IMR-90 (cell line): ENCODE data around the gene ZNF621. TPM values are rescaled to one million over a fixed set of nuclear protein-coding genes. Genes with fewer than 3 reads are reported as not detected.

ENCODE experiments used
- ATAC-seq: fragments of 200-7000 bp; cut with Tn5 transposase; 2 replicates; pipeline ENCODE4 v1.9.1; 2020; ENCODE audit warnings: low read depth, mild to moderate bottlenecking, moderate library complexity
- BruUV-seq: library from RNA; stranded (reverse); fragments of 400-500 nt; replicated peaks from 2 replicates; lab custom pipeline; 2021; lab: Mats Ljungman, UMichigan
- CTCF ChIA-PET: fragments of 300-600 bp; formaldehyde crosslinking; extraction: SDS; loops from one replicate; lab custom pipeline; 2021; ENCODE audit warnings: antibody characterized with exemption; lab: Yijun Ruan, JAX
- POLR2A ChIA-PET: fragments of 300-600 bp; sonication (Branson Sonifier 250); formaldehyde crosslinking; loops from one replicate; lab custom pipeline; 2022; ENCODE audit warnings: antibody characterized with exemption; ENCODE audit not compliant: unreplicated experiment; lab: Charles Lee
- DNase-seq: peaks from one replicate; pipeline ENCODE4 v3.0.0; 2013
- H2AFZ ChIP-seq: replicated peaks from 2 replicates; pipeline ENCODE3; 2013; ENCODE audit warnings: low read length, mild to moderate bottlenecking; ENCODE audit not compliant: poor library complexity
- H2AK5ac ChIP-seq: 2 replicates; pipeline ENCODE4 v1.6.1; 2013; ENCODE audit warnings: low read depth, low read length, inconsistent platforms
- H2AK9ac ChIP-seq: replicated peaks from 2 replicates; pipeline ENCODE3; 2013; ENCODE audit warnings: mild to moderate bottlenecking, low read depth, low read length, moderate library complexity; ENCODE audit not compliant: poor library complexity
- H2BK120ac ChIP-seq: 2 replicates; pipeline ENCODE4 v1.6.1; 2013; ENCODE audit warnings: low read depth, low read length, inconsistent platforms
- H2BK15ac ChIP-seq: 3 replicates; pipeline ENCODE4 v1.6.1; 2013; ENCODE audit warnings: low read depth, low read length, inconsistent platforms
- H2BK20ac ChIP-seq: 2 replicates; pipeline ENCODE4 v1.6.1; 2013; ENCODE audit warnings: low read depth, mild to moderate bottlenecking, inconsistent platforms, low read length, moderate library complexity
- H2BK5ac ChIP-seq: 2 replicates; pipeline ENCODE4 v1.6.1; 2013; ENCODE audit warnings: mild to moderate bottlenecking, low read depth, low read length, inconsistent platforms; ENCODE audit not compliant: poor library complexity, severe bottlenecking
- H3K14ac ChIP-seq: replicated peaks from 2 replicates; pipeline ENCODE4 v1.6.1; 2013; ENCODE audit warnings: low read depth, low read length, inconsistent platforms
- H3K18ac ChIP-seq: 2 replicates; pipeline ENCODE4 v1.6.1; 2013; ENCODE audit warnings: low read depth, low read length, control low read depth
- H3K23ac ChIP-seq: 2 replicates; pipeline ENCODE4 v1.6.1; 2013; ENCODE audit warnings: low read depth, low read length, inconsistent platforms
- H3K27ac ChIP-seq: 2 replicates; pipeline ENCODE4 v1.5.1; 2013; ENCODE audit warnings: mild to moderate bottlenecking, control low read depth, low read length; ENCODE audit not compliant: insufficient read depth
- H3K27me3 ChIP-seq: 2 replicates; pipeline ENCODE4 v1.6.1; 2013; ENCODE audit warnings: low read length; ENCODE audit not compliant: control insufficient read depth, insufficient read depth
- H3K36me3 ChIP-seq: 2 replicates; pipeline ENCODE4 v1.6.1; 2013; ENCODE audit warnings: low read length, mixed read lengths; ENCODE audit not compliant: control insufficient read depth, insufficient read depth
- H3K4ac ChIP-seq: 2 replicates; pipeline ENCODE4 v1.6.1; 2013; ENCODE audit warnings: low read depth, low read length, inconsistent platforms
- H3K4me1 ChIP-seq: 2 replicates; pipeline ENCODE4 v1.6.1; 2013; ENCODE audit warnings: low read length, mixed read lengths; ENCODE audit not compliant: control insufficient read depth, insufficient read depth
- H3K4me2 ChIP-seq: 2 replicates; pipeline ENCODE4 v1.6.1; 2013; ENCODE audit warnings: low read depth, mild to moderate bottlenecking, control low read depth, low read length, moderate library complexity
- H3K4me3 ChIP-seq: 2 replicates; pipeline ENCODE4 v1.5.1; 2013; ENCODE audit warnings: low read depth, mild to moderate bottlenecking, control low read depth, low read length, moderate library complexity; ENCODE audit not compliant: insufficient read depth
- H3K56ac ChIP-seq: 2 replicates; pipeline ENCODE4 v1.6.1; 2013; ENCODE audit warnings: low read length, inconsistent platforms; ENCODE audit not compliant: insufficient read depth; ENCODE audit errors: extremely low read depth
- H3K79me1 ChIP-seq, 2 experiments: 2 replicates each; pipeline ENCODE4 v1.6.1; 2013; ENCODE audit warnings: low read length in 2 of 2, inconsistent platforms in 1 of 2, low read depth in 1 of 2
- H3K9ac ChIP-seq: 2 replicates; pipeline ENCODE4 v1.6.1; 2013; ENCODE audit warnings: low read depth, low read length, control low read depth
- H3K9me1 ChIP-seq: 2 replicates; pipeline ENCODE4 v1.6.1; 2013; ENCODE audit warnings: low read length, inconsistent platforms; ENCODE audit not compliant: insufficient read depth
- H3K9me3 ChIP-seq: 2 replicates; pipeline ENCODE4 v1.6.1; 2013; ENCODE audit warnings: low read length; ENCODE audit not compliant: control insufficient read depth, insufficient read depth
- H4K20me1 ChIP-seq: 2 replicates; pipeline ENCODE4 v1.6.1; 2013; ENCODE audit warnings: low read length, inconsistent platforms; ENCODE audit not compliant: insufficient read depth
- H4K5ac ChIP-seq: 2 replicates; pipeline ENCODE4 v1.6.1; 2013; ENCODE audit warnings: mild to moderate bottlenecking, low read depth, low read length, control low read depth
- H4K8ac ChIP-seq, 2 experiments: 2 replicates each; pipeline ENCODE4 v1.6.1; 2013; ENCODE audit warnings: low read depth in 2 of 2, low read length in 2 of 2, control low read depth in 1 of 2, inconsistent platforms in 1 of 2
- H4K91ac ChIP-seq: 2 replicates; pipeline ENCODE4 v1.6.1; 2013; ENCODE audit warnings: low read depth, low read length, inconsistent platforms; ENCODE audit not compliant: insufficient read depth
- MAZ ChIP-seq: IDR thresholded peaks from 2 replicates; pipeline ENCODE4 v1.6.1; 2012; ENCODE audit warnings: low read depth, mild to moderate bottlenecking, low read length, improper control_type of control experiment, moderate library complexity, borderline replicate concordance
- MXI1 ChIP-seq: IDR thresholded peaks from 2 replicates; pipeline ENCODE4 v1.6.1; 2012; ENCODE audit warnings: low read depth, mild to moderate bottlenecking, low read length, moderate library complexity, borderline replicate concordance
- POLR2A ChIP-seq: IDR thresholded peaks from 2 replicates; pipeline ENCODE4 v1.6.1; 2012; ENCODE audit warnings: mild to moderate bottlenecking, low read depth, low read length
- SMC3 ChIP-seq: fragments of 150-350 bp; IDR thresholded peaks from 2 replicates; pipeline ENCODE4 v1.6.1; 2016; ENCODE audit warnings: low read depth, mild to moderate bottlenecking, antibody characterized with exemption, low read length, moderate library complexity
- WGBS, 2 experiments: methylation state at CpG; one replicate each; pipeline versions ENCODE4 v1.1.5 to v1.1.7; 2013; ENCODE audit warnings: missing lambda C conversion rate in 2 of 2; ENCODE audit not compliant: insufficient read length in 1 of 2; ENCODE audit errors: extremely low coverage in 2 of 2; 5-methylcytosine and 5-hydroxymethylcytosine counted together
- dilution Hi-C: fragments of 300-500 bp; cut with HindIII; formaldehyde crosslinking; loops from one replicate; pipeline ENCODE4 v1.14.3; 2018; ENCODE audit warnings: low sequenced_read_pairs; ENCODE audit not compliant: unreplicated experiment
- in situ Hi-C: fragments of 300-500 bp; cut with MboI; formaldehyde crosslinking; loops from 3 replicates; pipeline ENCODE4 v1.14.3; 2019; ENCODE audit warnings: low sequenced_read_pairs, inconsistent platforms, mixed read lengths
- intact Hi-C: fragments of 100-400 bp; cut with micrococcal nuclease; formaldehyde crosslinking; loops from 2 replicates; pipeline ENCODE4 v1.10.0; 2022
- polyA plus RNA-seq, 3 experiments: library from polyadenylated mRNA; depleted of rRNA; stranded (reverse); fragments of >200 nt; gene quantifications; 2 replicates each; pipeline ENCODE4 v1.2.3, GENCODE V29; 2012; ENCODE audit warnings: low replicate concordance in 1 of 3
- total RNA-seq: library from RNA; depleted of rRNA; stranded (reverse); fragments of >200 nt; gene quantifications from 2 replicates; pipeline ENCODE4 v1.2.3, GENCODE V29; 2012

ZNF621 gene
- total and polyA plus RNA-seq, 2 of the 4 experiments (the other 2 are of a cell fraction) = 7.3 to 8.3 TPM

DNA sequence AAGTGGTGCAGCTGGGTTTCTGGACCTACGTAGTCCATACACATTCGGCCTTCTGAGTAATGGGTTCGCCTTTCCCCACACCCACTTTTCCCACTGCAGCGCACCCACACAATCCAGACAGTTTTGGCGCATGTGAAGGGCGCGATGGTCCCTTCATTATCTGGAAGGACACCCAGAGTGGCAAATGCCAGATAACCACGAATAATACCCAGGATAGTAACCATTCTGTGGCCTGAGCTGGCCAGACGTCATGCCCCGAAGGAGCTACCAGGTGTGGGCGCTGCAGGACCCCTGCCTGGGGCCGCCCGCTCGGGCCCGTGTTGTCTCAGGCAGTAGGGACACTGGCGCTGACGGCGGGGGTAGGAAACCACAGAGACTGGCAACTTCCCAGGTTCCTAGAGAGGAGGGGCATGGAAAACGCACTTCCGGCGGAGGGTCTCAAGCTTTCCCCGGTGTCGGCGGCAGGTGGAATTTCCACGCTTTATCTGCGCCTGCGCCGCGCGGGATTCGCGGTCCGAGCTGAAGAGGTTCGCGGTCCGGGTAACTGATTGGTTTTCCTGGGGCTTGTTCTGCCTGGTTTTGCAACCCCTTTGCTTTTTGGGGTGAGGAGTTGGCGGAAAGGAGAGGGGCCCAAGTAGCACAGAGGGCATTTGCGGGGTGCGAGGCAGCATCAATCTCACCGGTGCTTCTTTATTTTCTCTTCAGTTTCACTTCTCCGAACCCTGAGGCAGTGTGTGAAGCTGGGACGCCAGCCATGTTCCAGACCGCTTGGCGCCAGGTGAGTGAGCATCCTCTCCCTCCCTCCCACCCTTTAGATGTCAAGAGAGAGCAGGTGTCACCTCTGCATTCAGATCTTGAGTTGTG, 18.9 kb upstream of the ZNF621 start, which contains the start of gene ZNF620:
ZNF620 (plus strand) TSS at position 441 of the 864 bp plus-strand sequence; CDS start at position 755, 314 bp downstream.
- ChIA-PET CTCF (no interaction called here), POLR2A (interaction anchor here (0.6 kb wide), 1 partner anchor 705 kb away, joined by 3 read pairs; no protein-coding TSS in a partner anchor)
- ATAC-seq = peak; percentile 62
- H3K23ac ChIP-seq = peak within 1 kb of the TSS; percentile 89
- peak within 1 kb of the TSS; percentile 90 for H3K4me2 ChIP-seq
- peaks cover 8% of the 10 kb centered on the region for H3K9me1 ChIP-seq
- H3K36me3 ChIP-seq = no peaks in the 10 kb centered on the region
- dilution Hi-C loops = no loop called here
- H3K27ac ChIP-seq = peak within 1 kb of the TSS; percentile 21
- peak within 1 kb of the TSS; percentile 80 for H3K4ac ChIP-seq
- no peaks in the 10 kb centered on the region for H4K20me1 ChIP-seq
- H2BK15ac ChIP-seq = 0 out of 3 replicates have a peak within 1 kb of the TSS, but pooled peaks have one; percentile 37
- peaks cover 8% of the 10 kb centered on the region for H3K4me1 ChIP-seq
- H2BK120ac ChIP-seq = peak within 1 kb of the TSS; percentile 38
- peak within 1 kb of the TSS; percentile 7 for H2AK9ac ChIP-seq
- H4K91ac ChIP-seq = no peak within 1 kb of the TSS
- H3K9me3 ChIP-seq = no peaks in the 10 kb centered on the region
- H3K14ac ChIP-seq = peak within 1 kb of the TSS; percentile 33
- no TSS peak for BruUV-seq
- H4K5ac ChIP-seq = peak within 1 kb of the TSS; percentile 46
- H2BK20ac ChIP-seq = no peak within 1 kb of the TSS
- H3K9ac ChIP-seq = peak within 1 kb of the TSS; percentile 42
- H3K4me3 ChIP-seq = peak within 1 kb of the TSS; percentile 71
- H3K18ac ChIP-seq = peak within 1 kb of the TSS; percentile 21; the same call in 1 of the 2 replicates
- peak within 1 kb of the TSS; percentile 90 for H2AFZ ChIP-seq
- H3K79me1 ChIP-seq = no peaks in the 10 kb centered on the region
- peak within 1 kb of the TSS; percentile 16 to 34; a peak in 1 of 4 replicates for H4K8ac ChIP-seq
- intact Hi-C loops = no loop called here
- DNase-seq = peak; percentile 54
- no peaks in the 10 kb centered on the region for H3K27me3 ChIP-seq
- 18% methylated on average over 22 of the region's 44 CpGs; no CpG with 5 or more reads in 1 of the 2 experiments for WGBS, 2 experiments
- no peak for TF ChIP-seq SMC3
- 0 out of 2 replicates have a peak, but pooled peaks have one; percentile 15 for TF ChIP-seq MAZ
- no peak for TF ChIP-seq MXI1
- TF ChIP-seq POLR2A = 0 out of 2 replicates have a peak, but pooled peaks have one; percentile 25
- H2AK5ac ChIP-seq = peak within 1 kb of the TSS; percentile 9; the same call in 1 of the 2 replicates
- peak within 1 kb of the TSS; percentile 20 for H2BK5ac ChIP-seq
- H3K56ac ChIP-seq = no peak within 1 kb of the TSS
- in situ Hi-C loops = no loop called here
